NCI-H187 (cell line): ENCODE measurements around the gene EXOC6B.

Experiments used
- DNase-seq, 2 experiments: peaks; one replicate each; lab custom pipeline; 2025; lab: John Stamatoyannopoulos, UW

EXOC6B gene

DNA sequence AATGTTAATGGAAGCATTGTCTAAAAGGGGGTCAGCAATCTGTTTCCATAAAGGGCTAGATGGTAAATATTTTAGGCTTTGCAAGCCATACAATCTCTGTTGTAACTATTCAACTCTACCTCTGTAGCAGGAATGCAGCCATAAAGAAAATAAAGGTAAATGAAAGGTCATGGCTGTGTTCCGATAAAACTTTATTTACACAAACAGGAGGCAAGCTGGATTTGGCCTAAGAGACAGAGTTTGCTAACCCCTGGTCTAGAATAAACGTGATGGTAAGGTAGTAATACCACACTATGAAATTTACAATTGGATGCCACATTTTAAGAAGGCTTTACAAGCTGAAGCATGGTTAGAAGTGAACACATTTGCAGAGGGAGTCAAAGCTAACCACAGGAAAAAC is 91.4 kb downstream of the EXOC6B start:
- no peak for DNase-seq

- no peak for DNase-seq
These were observed 94.7 kb downstream of the EXOC6B start for GRCh38 chr2:72731116-72731515.

DNA sequence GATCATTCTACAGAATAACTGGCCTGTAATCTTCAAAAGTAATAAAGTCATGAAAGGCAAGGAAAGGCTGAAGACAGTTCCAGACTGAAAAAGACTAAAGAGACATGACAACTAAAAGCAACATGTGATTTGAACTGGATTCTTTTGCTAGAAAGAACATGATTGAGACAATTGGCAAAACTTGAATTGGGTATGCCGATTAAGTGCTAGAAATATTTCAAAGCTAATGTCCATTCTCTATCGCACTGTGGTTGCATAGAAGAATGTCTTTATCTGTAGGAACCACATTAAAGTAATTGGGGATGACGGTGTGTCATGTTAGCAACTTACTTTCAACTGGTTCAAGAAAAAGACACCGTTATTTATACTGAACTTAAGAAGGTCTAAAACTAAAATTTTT is 98.5 kb downstream of the EXOC6B start:
- no peak for DNase-seq

DNA sequence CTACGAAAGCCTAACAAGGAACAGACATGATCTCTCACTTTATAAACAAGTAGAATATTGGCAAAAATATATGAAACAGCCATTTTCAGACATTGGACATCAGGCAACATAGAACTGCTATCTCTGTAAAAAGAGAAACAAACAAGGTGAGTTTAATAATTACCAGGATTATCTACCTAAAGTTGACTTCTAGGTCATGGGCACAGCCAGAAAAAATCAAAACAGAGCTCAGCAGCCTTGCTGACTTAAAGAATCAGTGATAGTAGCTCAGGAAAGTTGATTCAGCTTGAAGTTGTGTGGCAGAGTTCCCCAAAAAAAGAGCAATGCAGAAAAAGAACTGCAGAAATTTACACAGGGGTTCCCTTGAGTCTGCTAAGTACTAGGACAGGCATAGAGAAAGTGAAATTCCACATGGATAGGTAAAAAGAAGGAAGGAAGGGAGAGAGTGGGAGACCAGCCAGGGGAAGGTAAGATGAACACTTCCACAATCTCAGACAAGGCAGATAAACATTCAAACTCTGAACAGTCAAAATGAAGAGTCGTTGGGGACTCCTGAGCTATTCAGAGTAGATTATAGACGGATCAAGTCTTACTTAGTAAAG is 102.0 kb downstream of the EXOC6B start:
- no peak for DNase-seq

- no peak for DNase-seq
These were observed 103.3 kb downstream of the EXOC6B start for GRCh38 chr2:72722492-72723070.

DNA sequence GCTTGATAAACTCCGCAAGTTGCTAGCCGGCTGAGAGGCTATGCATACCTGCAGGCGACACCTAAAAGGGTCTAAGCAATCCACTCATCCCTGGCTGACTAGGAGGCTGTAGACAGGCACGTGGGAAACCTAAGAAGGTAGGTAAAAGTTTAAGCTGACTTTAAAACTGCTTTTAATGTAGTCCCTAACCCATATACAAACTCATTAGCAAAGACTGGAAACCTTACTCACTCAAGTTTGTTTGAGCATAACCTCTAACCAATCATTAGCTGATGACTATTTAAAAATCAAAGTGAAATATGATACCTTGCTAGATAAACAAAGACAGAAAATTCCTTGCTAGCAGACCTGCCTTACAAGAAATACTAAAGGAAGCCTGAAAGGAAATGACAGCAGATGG is 106.4 kb downstream of the EXOC6B start:
- DNase-seq: no peak

- DNase-seq: no peak
These were observed 107.0 kb downstream of the EXOC6B start for GRCh38 chr2:72718876-72719275.

DNA sequence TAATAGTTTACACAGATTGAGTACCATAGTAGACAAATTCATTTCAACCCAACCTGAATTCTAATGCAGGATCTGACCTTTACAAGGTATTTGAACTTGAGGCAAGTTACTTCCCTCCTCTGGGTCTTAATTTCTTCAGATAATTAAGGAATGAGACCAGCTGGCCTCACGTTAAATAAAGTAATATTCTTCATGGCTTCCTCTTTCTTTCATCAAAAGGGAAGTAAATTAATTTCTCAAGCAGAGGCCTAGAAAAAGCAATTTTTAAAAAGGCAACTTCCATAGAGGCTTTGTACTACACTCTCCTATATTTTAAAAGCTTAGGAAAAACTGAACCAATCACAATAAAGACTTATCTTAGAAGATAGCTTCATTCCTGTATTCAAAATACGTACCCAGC is 109.2 kb downstream of the EXOC6B start:
- no peak for DNase-seq

GRCh38 chr2:72713857-72714256 is 112.0 kb downstream of the EXOC6B start:
- no peak for DNase-seq

GRCh38 chr2:72712977-72713376 is 112.9 kb downstream of the EXOC6B start:
- DNase-seq: no peak

GRCh38 chr2:72712304-72712703 is 113.5 kb downstream of the EXOC6B start:
- no peak for DNase-seq

GRCh38 chr2:72710418-72711152 is 115.2 kb downstream of the EXOC6B start:
- no peak for DNase-seq

GRCh38 chr2:72708236-72708635 is 117.6 kb downstream of the EXOC6B start:
- no peak for DNase-seq

- DNase-seq: no peak
These were observed 127.5 kb downstream of the EXOC6B start for GRCh38 chr2:72698300-72698699.

- no peak for DNase-seq
These were observed 129.3 kb downstream of the EXOC6B start for GRCh38 chr2:72696559-72696958.

DNA sequence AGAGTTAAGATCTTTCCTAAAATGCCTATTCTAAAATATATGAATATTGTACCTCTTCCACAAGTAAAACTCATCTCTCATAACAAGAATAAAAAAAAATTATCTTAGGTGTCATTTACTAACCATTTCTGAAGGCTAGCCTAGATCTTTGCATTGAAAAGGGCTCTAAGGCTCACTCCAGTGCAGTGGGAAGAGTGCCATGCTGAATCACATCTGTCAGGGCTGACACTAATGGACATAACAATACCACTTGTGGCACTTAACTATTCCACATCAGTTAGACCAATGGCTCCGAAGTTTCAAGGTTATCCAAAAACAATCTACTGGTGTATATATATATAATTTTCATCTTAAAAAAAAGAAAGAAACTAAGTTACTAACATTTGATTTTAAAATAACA is 130.2 kb downstream of the EXOC6B start:
- no peak for DNase-seq

- DNase-seq: no peak
These were observed 130.9 kb downstream of the EXOC6B start for GRCh38 chr2:72694715-72695496.

DNA sequence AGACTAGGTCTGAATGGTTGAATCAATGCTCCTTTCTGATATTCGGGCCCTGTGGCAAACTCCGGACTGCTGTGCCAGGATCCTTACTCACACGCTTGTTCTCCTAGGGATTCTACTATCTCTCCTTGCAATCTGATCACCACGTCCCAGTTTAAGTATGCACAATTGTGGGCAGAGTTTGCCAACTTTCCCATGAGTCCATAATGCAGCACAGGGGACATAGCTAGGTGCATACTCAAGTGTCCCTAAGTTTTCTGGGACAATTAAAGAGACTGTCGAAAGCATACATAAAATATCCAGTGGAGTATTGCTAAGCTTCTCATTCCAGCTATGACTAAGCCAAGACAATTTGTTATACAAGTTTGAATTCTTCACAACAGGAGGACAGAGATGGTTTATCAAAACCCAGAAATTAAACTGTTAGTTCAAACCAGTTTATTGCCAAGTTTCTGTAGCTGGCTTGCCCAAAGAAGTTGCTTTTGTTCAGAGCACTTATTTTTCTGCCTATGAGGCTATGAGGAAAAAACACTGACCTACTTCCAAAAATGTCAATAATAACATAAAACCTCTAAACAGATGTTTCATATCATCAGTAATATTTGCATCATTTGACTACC is 136.1 kb downstream of the EXOC6B start:
- no peak for DNase-seq

- no peak for DNase-seq
These were observed 140.1 kb downstream of the EXOC6B start for GRCh38 chr2:72685638-72686213.

GRCh38 chr2:72682061-72682460 is 143.8 kb downstream of the EXOC6B start:
- no peak for DNase-seq

DNA sequence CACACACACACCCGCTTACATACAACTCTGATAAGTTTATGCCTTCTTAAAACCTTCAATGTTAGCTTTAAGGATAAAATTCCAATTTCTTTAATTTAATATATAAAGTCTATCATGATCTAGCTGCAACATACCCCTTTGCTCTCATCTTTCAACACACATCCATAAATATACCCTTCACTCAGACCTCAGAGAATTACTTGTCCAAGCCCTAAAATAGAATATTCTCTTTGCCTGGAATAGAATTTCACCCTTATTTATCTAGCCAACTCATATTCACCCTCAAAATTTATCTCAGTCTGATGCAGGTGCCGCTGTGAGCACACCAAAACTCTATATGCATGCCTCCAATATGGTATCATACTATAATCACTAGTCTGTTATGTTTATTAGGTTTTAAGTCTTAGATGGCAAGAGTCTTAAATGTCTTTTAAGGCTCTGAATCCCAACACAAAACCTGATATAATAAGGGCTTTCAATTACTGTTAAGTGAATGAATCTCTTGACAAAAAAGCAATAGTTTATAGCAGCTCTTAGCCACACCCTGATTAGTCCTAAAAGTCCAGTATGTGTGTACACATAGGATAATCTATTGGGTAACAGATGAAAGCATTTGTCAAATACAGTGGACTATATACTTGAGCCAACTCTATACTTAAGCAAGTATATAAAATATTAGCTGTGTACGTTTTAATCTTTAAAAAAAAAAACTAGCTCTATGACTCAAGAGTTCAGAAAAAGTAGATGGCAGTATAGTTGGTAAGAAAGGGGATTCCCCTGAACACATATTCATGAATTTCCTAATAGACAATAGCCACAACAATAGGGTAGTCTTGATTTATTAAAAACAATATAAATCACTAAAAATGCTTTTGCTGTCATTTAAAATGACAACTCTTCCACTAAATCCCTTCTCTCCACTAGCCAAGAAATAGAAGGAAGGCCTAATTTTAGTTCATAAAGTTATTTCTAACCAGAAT is 144.5 kb downstream of the EXOC6B start:
- DNase-seq: no peak
